CD4-positive, alpha-beta T cell (primary cell): ENCODE data around the gene C1GALT1. TPM values are rescaled to one million over a fixed set of nuclear protein-coding genes. Genes with fewer than 3 reads are reported as not detected.

Experiments
- ATAC-seq: fragments of 200-7000 bp; cut with Tn5 transposase; one replicate; pipeline ENCODE4 v1.10.0; 2022; ENCODE audit warnings: mild to moderate bottlenecking; ENCODE audit not compliant: poor library complexity
- CTCF ChIA-PET: fragments of 350-600 bp; sonication (Branson Sonifier 250); formaldehyde crosslinking; loops from one replicate; lab custom pipeline; 2021; ENCODE audit warnings: antibody characterized with exemption, inconsistent platforms; lab: Charles Lee
- POLR2A ChIA-PET: fragments of 350-600 bp; sonication (Branson Sonifier 250); formaldehyde crosslinking; loops from one replicate; lab custom pipeline; 2021; ENCODE audit warnings: antibody characterized with exemption, inconsistent platforms; lab: Charles Lee
- DNase-seq, 14 experiments: peaks; one replicate each; pipeline ENCODE4 v3.0.0-alpha.2; 2013 to 2020; ENCODE audit warnings: mixed read lengths in 2 of 14
- H3K27ac ChIP-seq, 2 donors: one replicate each; pipeline versions ENCODE4 v1.5.1 to v1.7.0; 2013; ENCODE audit warnings: low read length in 2 of 2, low read depth in 1 of 2, mild to moderate bottlenecking in 1 of 2
- H3K27me3 ChIP-seq, 2 experiments: 1 replicate in 1 of 2; 2 replicates in 1 of 2; pipeline versions ENCODE4 v1.6.1 to v1.7.0; 2013; ENCODE audit warnings: low read length in 2 of 2, control low read depth in 1 of 2, mild to moderate bottlenecking in 1 of 2, moderate library complexity in 1 of 2; ENCODE audit not compliant: insufficient read depth in 2 of 2, control insufficient read depth in 1 of 2
- H3K36me3 ChIP-seq: one replicate; pipeline ENCODE4 v1.6.1; 2013; ENCODE audit warnings: low read length, control low read depth; ENCODE audit not compliant: insufficient read depth
- H3K4me1 ChIP-seq: one replicate; pipeline ENCODE4 v1.6.1; 2013; ENCODE audit warnings: low read length, control low read depth; ENCODE audit not compliant: insufficient read depth
- H3K4me3 ChIP-seq: one replicate; pipeline ENCODE4 v1.5.1; 2013; ENCODE audit warnings: mild to moderate bottlenecking, low read length, moderate library complexity
- H3K9me3 ChIP-seq, 2 experiments: 1 replicate in 1 of 2; 2 replicates in 1 of 2; pipeline versions ENCODE4 v1.6.1 to v1.7.0; 2013; ENCODE audit warnings: low read length in 2 of 2, mild to moderate bottlenecking in 2 of 2, control low read depth in 1 of 2, moderate library complexity in 1 of 2; ENCODE audit not compliant: control insufficient read depth in 1 of 2, insufficient read depth in 1 of 2
- H3K27ac Mint-ChIP-seq: one replicate; pipeline ENCODE4 v1.8.0; 2020; ENCODE audit warnings: mixed read lengths
- H3K27me3 Mint-ChIP-seq: one replicate; pipeline ENCODE4 v1.8.0; 2021; ENCODE audit warnings: mixed read lengths
- H3K36me3 Mint-ChIP-seq: one replicate; pipeline ENCODE4 v1.8.0; 2021; ENCODE audit warnings: low read depth, mixed read lengths
- H3K4me1 Mint-ChIP-seq: one replicate; pipeline ENCODE4 v1.8.0; 2021; ENCODE audit warnings: low read depth, mixed read lengths
- H3K4me3 Mint-ChIP-seq: one replicate; pipeline ENCODE4 v1.8.0; 2020; ENCODE audit warnings: mild to moderate bottlenecking, mixed read lengths
- H3K9me3 Mint-ChIP-seq: one replicate; pipeline ENCODE4 v1.8.0; 2020; ENCODE audit warnings: mixed read lengths
- intact Hi-C, 2 experiments: fragments of 100-400 bp; cut with DNase I in 1 of 2; cut with micrococcal nuclease in 1 of 2; formaldehyde crosslinking; loops; one replicate each; pipeline versions ENCODE4 v1.15.1 to v1.9.0; 2023 to 2025; cut with DNase I, micrococcal nuclease
- total RNA-seq, 174 experiments: library from RNA in 2 of 174; stranded (reverse) in 2 of 174; gene quantifications; one replicate each; pipeline ENCODE4 v1.2.3 and lab custom pipeline; 2021 to 2026
- TF ChIP-seq, protein P1 (sequence below): fragments of 200-600 bp; IDR thresholded peaks from one replicate; pipeline ENCODE4 v1.8.0; 2022; ENCODE audit warnings: antibody characterized with exemption, mild to moderate bottlenecking

C1GALT1 gene
- total RNA-seq, 2 experiments from 2014 or later: 49.4 to 51.9 TPM

DNA sequence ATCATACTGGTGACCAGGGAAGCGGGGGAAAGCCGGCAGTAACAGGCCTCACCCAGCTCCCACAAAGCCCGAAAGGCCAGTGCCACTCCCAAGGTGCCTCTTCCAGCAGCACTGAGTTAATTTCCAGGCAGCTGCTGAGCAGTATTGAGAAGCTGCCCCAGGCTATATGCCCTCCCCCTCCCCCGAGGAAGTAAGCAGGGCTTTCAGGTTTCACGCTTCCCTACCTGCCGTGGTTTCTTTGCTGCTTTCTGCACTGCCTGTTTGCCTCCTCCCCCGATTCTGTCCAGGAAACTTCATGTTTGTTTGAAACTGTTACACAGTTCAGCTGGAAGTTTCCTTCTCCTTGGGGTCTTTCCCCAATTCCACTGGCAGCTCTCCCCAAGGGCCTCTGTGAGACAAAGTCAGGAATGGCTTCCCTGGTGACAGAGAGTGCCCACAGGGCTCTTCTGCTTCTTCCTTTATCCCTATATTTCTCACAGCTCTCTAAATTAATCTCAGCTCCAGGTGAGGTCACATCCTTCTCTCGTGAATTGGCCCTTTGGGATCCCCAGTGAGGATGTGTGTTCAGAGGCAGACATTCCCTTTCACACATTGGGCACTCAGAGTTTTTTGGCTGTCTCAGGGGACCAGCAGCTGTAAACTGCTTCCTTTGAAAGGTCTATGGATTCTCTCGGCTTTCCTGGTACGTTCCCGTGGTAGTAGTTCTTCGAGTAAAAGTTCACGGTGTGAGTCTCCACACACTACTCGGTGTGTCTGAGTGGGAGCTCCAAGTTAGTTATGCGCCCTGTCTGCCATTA, 19.4 kb downstream of the C1GALT1 start:
- peak; percentile 95 for ATAC-seq
- peak; percentile 14 to 69 (median 32) for DNase-seq
- TF ChIP-seq, protein P1, sequence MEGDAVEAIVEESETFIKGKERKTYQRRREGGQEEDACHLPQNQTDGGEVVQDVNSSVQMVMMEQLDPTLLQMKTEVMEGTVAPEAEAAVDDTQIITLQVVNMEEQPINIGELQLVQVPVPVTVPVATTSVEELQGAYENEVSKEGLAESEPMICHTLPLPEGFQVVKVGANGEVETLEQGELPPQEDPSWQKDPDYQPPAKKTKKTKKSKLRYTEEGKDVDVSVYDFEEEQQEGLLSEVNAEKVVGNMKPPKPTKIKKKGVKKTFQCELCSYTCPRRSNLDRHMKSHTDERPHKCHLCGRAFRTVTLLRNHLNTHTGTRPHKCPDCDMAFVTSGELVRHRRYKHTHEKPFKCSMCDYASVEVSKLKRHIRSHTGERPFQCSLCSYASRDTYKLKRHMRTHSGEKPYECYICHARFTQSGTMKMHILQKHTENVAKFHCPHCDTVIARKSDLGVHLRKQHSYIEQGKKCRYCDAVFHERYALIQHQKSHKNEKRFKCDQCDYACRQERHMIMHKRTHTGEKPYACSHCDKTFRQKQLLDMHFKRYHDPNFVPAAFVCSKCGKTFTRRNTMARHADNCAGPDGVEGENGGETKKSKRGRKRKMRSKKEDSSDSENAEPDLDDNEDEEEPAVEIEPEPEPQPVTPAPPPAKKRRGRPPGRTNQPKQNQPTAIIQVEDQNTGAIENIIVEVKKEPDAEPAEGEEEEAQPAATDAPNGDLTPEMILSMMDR: no peak
- peaks cover 15% of the 10 kb centered on the region for H3K4me1 ChIP-seq
- peak overlapping the region; percentile 54 for H3K4me3 Mint-ChIP-seq
- no peaks in the 10 kb centered on the region for H3K9me3 ChIP-seq
- ChIA-PET CTCF (interaction anchor here (1.0 to 1.6 kb wide), 3 partner anchors 19 to 25 kb away, joined by 3 to 9 read pairs (median 3); partner anchors contain the start of gene C1GALT1), POLR2A (interaction anchor here (0.8 to 2.1 kb wide), 5 partner anchors 13 to 44 kb away, joined by 3 to 16 read pairs (median 3); partner anchors contain the start of gene C1GALT1)
- H3K36me3 Mint-ChIP-seq: peaks cover 22% of the 10 kb centered on the region
- no peaks in the 10 kb centered on the region for H3K27me3 Mint-ChIP-seq
- H3K27me3 ChIP-seq: no peaks in the 10 kb centered on the region
- intact Hi-C loops: loop anchor here in 1 of 2 experiments (1.0 to 10.0 kb wide), 3 partner anchors 19 to 99 kb away; partner anchors contain the start of gene C1GALT1
- peaks cover 90% of the 10 kb centered on the region for H3K4me1 Mint-ChIP-seq
- peaks cover 3% of the 10 kb centered on the region for H3K9me3 Mint-ChIP-seq
- no peaks in the 10 kb centered on the region for H3K36me3 ChIP-seq
- H3K4me3 ChIP-seq: peak overlapping the region; percentile 17
- H3K27ac ChIP-seq: peak overlapping the region; percentile 13 to 21
- H3K27ac Mint-ChIP-seq: peak overlapping the region; percentile 80

DNA sequence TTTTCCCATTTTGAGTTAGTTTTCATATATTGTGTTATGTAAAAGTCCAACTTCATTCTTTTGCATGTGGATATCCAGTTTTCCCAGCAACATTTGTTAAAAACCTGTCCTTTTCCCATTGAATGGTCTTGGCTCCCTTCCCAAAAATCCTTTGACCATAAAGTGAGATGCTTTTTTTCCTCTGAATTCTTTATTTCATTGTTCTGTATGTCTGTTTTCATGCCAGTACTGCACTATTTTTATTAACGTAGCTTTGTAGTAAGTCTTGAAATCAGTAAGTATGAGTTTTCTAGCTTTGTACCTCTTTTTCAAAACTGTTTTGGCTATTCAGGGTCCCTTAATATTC, 20.0 kb downstream of the C1GALT1 start:
- POLR2A ChIA-PET: interaction anchor here (0.9 to 2.1 kb wide), 3 partner anchors 12 to 45 kb away, joined by 3 to 16 read pairs (median 5); partner anchors contain the start of gene C1GALT1
- Histone ChIP-seq H3K27ac (no peak overlapping the region), H3K4me1 (peaks cover 15% of the 10 kb centered on the region), H3K36me3 (no peaks in the 10 kb centered on the region), H3K9me3 (no peaks in the 10 kb centered on the region), H3K27me3 (no peaks in the 10 kb centered on the region), H3K4me3 (no peak overlapping the region)
- intact Hi-C loops: loop anchor here in 1 of 2 experiments (5.0 to 10.0 kb wide), 2 partner anchors 48 to 100 kb away; no protein-coding TSS in a partner anchor
- CTCF ChIA-PET: interaction anchor here (1.0 to 1.6 kb wide), 3 partner anchors 18 to 24 kb away, joined by 3 to 9 read pairs (median 3); partner anchors contain the start of gene C1GALT1
- ATAC-seq (no peak), DNase-seq (no peak)
- peaks cover 28% of the 10 kb centered on the region for H3K36me3 Mint-ChIP-seq
- no peaks in the 10 kb centered on the region for H3K27me3 Mint-ChIP-seq
- peaks cover 5% of the 10 kb centered on the region for H3K9me3 Mint-ChIP-seq
- peaks cover 90% of the 10 kb centered on the region for H3K4me1 Mint-ChIP-seq
- peak overlapping the region; percentile 54 for H3K4me3 Mint-ChIP-seq
- H3K27ac Mint-ChIP-seq: peak overlapping the region; percentile 80
- TF ChIP-seq, protein P1: no peak

GRCh38 chr7:7203813-7204575, 21.6 kb downstream of the C1GALT1 start:
- H3K4me3 Mint-ChIP-seq: peak overlapping the region; percentile 38
- ATAC-seq (no peak), DNase-seq (peak in 2 of 14 experiments; percentile 25 to 39)
- ChIA-PET CTCF (interaction anchor here (1.7 kb wide), 1 partner anchor 22 kb away, joined by 6 read pairs; the partner anchor contains the start of gene C1GALT1), POLR2A (interaction anchor here (0.7 to 1.0 kb wide), 2 partner anchors 22 to 94 kb away, joined by 4 to 6 read pairs; partner anchors contain the start of gene C1GALT1)
- Histone ChIP-seq H3K4me3 (no peak overlapping the region), H3K27ac (no peak overlapping the region), H3K27me3 (no peaks in the 10 kb centered on the region), H3K4me1 (peaks cover 15% of the 10 kb centered on the region), H3K9me3 (no peaks in the 10 kb centered on the region), H3K36me3 (no peaks in the 10 kb centered on the region)
- H3K9me3 Mint-ChIP-seq: peaks cover 5% of the 10 kb centered on the region
- TF ChIP-seq, protein P1: no peak
- H3K4me1 Mint-ChIP-seq: peaks cover 92% of the 10 kb centered on the region
- intact Hi-C loops: loop anchor here in 1 of 2 experiments (5.0 to 10.0 kb wide), 2 partner anchors 49 to 102 kb away; no protein-coding TSS in a partner anchor
- H3K27ac Mint-ChIP-seq: peak overlapping the region; percentile 7
- H3K36me3 Mint-ChIP-seq: peaks cover 31% of the 10 kb centered on the region
- H3K27me3 Mint-ChIP-seq: no peaks in the 10 kb centered on the region
